ENCODE data around the gene IL17A. TPM values are rescaled to one million over a fixed set of nuclear protein-coding genes. Genes with fewer than 3 reads are reported as not detected.

Gene IL17A
- total and polyA plus RNA-seq, 12 donors, result not detected

DNA sequence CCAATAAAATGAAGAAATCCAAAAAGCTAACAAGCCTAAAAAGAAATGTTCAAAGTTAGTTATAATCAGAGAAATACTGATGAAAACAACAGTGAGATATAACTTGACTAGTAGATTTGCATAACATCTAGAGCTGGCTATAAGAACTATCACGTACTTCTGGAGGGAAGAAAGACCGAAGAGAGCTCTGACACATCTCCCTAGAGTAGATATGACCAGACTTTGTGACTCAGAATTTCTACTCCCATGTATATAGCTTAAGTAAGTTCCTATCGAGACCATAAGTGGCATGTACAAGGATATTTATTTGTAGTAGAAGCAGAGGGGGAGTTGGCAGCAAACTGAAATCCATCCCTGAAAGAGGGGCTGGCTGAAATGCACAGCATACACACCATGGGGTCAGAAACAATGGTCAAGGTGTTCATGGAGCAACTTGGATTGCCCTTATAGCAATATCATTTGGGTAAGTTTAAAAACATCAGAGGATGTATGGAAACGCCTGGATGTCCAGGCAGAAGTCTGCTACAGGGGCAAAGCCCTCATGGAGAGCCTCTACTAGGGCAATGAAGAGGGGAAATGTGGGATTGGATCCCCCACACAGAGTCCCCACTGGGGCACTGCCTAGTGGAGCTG lies 25.6 kb upstream of the IL17A start:
- H3K36me3 ChIP-seq, result no peaks in the 10 kb centered on the region
- no peak for ATAC-seq
- no peak for TF ChIP-seq CTCF (IDR thresholded peaks at IDR 0.05)
- peaks cover 0 to 6% (median 0%) of the 10 kb centered on the region in 9 donors for H3K4me1 ChIP-seq
- 72% methylated on average over 4 of the region's 4 CpGs for WGBS, 2 donors
- DNase-seq, result no peak
- peaks cover 0 to 18% (median 0%) of the 10 kb centered on the region in 7 donors for H3K27me3 ChIP-seq
- H3K27ac ChIP-seq, result no peak overlapping the region
- peaks cover 0 to 7% (median 0%) of the 10 kb centered on the region in 11 donors for H3K9me3 ChIP-seq
- intact Hi-C loops (cut with DNase I), result loop anchor here in 4 of 10 donors (5.0 to 10.0 kb wide), 4 partner anchors 72 to 104 kb away; no protein-coding TSS in a partner anchor
- H3K4me3 ChIP-seq, result no peak overlapping the region

GRCh38 chr6:52161689-52162438 lies 24.3 kb upstream of the IL17A start:
- Histone ChIP-seq H3K27me3 (peaks cover 0 to 16% (median 0%) of the 10 kb centered on the region in 7 donors), H3K4me3 (no peak overlapping the region), H3K9me3 (peaks cover 0 to 7% (median 0%) of the 10 kb centered on the region in 11 donors), H3K36me3 (no peaks in the 10 kb centered on the region), H3K27ac (no peak overlapping the region), H3K4me1 (no peaks in the 10 kb centered on the region)
- no peak for TF ChIP-seq CTCF (IDR thresholded peaks at IDR 0.05)
- intact Hi-C loops (cut with DNase I), result loop anchor here in 5 of 10 donors (2.0 to 10.0 kb wide), 5 partner anchors 70 to 103 kb away; no protein-coding TSS in a partner anchor
- DNase-seq, result no peak
- ATAC-seq, result no peak
- WGBS, 2 donors, result 61 to 67% methylated on average over 3 of the region's 3 CpGs

- WGBS, 2 donors, result 73 to 74% methylated on average over 4 of the region's 4 CpGs
- no peak for ATAC-seq
- no peak for DNase-seq
- TF ChIP-seq CTCF (IDR thresholded peaks at IDR 0.05), result peak in 7 of 9 donors; percentile 43 to 61 (median 54)
- Histone ChIP-seq H3K9me3 (peaks cover 0 to 10% (median 0%) of the 10 kb centered on the region in 11 donors), H3K4me1 (no peaks in the 10 kb centered on the region), H3K36me3 (no peaks in the 10 kb centered on the region), H3K27me3 (peaks cover 0 to 18% (median 0%) of the 10 kb centered on the region in 7 donors), H3K4me3 (no peak overlapping the region), H3K27ac (no peak overlapping the region)
- intact Hi-C loops (cut with DNase I), result loop anchor here in 5 of 10 donors (2.0 to 10.0 kb wide), 5 partner anchors 69 to 102 kb away; no protein-coding TSS in a partner anchor
These were observed 23.0 kb upstream of the IL17A start for GRCh38 chr6:52162940-52163908.
